OCI-LY1 (cell line): ENCODE measurements around the gene CPSF4.
"Not testable (repeated sequence)": the region's sequence is repeated elsewhere in the genome, so short reads cannot be mapped to it uniquely, and the experiment has no call there.

Experiments used
- H2AFZ ChIP-seq: fragments of 200-600 bp; sonication (generic), shearing (Covaris generic); 2 replicates; pipeline ENCODE4 v1.6.0; 2014; ENCODE audit warnings: antibody characterized with exemption, mild to moderate bottlenecking, low read length
- H3F3A ChIP-seq: fragments of 200-600 bp; sonication (generic), shearing (Covaris generic); 2 replicates; pipeline ENCODE4 v1.6.0; 2014; ENCODE audit warnings: mild to moderate bottlenecking, antibody characterized with exemption, low read length, moderate library complexity; ENCODE audit not compliant: insufficient read depth
- H3K27ac ChIP-seq: fragments of 200-600 bp; sonication (generic); 2 replicates; pipeline ENCODE4 v1.5.1; 2014; ENCODE audit warnings: low read length, mixed run types, mild to moderate bottlenecking, low read depth; ENCODE audit not compliant: poor library complexity, severe bottlenecking
- H3K27me3 ChIP-seq: fragments of 200-600 bp; sonication (generic); 2 replicates; pipeline ENCODE4 v1.6.0; 2014; ENCODE audit warnings: antibody characterized with exemption, mild to moderate bottlenecking, low read length, moderate library complexity; ENCODE audit not compliant: insufficient read depth
- H3K36me3 ChIP-seq: fragments of 200-600 bp; sonication (generic); 2 replicates; pipeline ENCODE4 v1.6.1; 2014; ENCODE audit warnings: mild to moderate bottlenecking, antibody characterized with exemption, low read length, moderate library complexity, mixed read lengths; ENCODE audit not compliant: insufficient read depth
- H3K4me1 ChIP-seq: fragments of 200-600 bp; sonication (generic); 2 replicates; pipeline ENCODE4 v1.5.1; 2014; ENCODE audit warnings: mild to moderate bottlenecking, low read length, moderate library complexity; ENCODE audit not compliant: insufficient read depth, severe bottlenecking
- H3K4me2 ChIP-seq: fragments of 200-600 bp; sonication (generic), shearing (Covaris generic); 2 replicates; pipeline ENCODE4 v1.6.1; 2014; ENCODE audit warnings: low read length
- H3K4me3 ChIP-seq: fragments of 200-600 bp; sonication (generic); 2 replicates; pipeline ENCODE4 v1.5.1; 2014; ENCODE audit warnings: low read length, low read depth, mild to moderate bottlenecking, mixed read lengths; ENCODE audit not compliant: poor library complexity, severe bottlenecking
- H3K79me2 ChIP-seq: fragments of 200-600 bp; shearing (Covaris generic); 2 replicates; pipeline ENCODE4 v1.6.1; 2016; ENCODE audit warnings: mixed run types, low read length, mixed read lengths; ENCODE audit not compliant: insufficient read depth
- H3K9ac ChIP-seq: fragments of 200-600 bp; sonication (generic), shearing (Covaris generic); 2 replicates; pipeline ENCODE4 v1.6.1; 2014; ENCODE audit warnings: mild to moderate bottlenecking, low read length, mixed read lengths
- H3K9me2 ChIP-seq: fragments of 200-600 bp; sonication (generic), shearing (Covaris generic); 2 replicates; pipeline ENCODE4 v1.6.1; 2014; ENCODE audit warnings: low read depth, mild to moderate bottlenecking, low read length, mixed read lengths
- H3K9me3 ChIP-seq: fragments of 200-600 bp; shearing (Covaris generic); 2 replicates; pipeline ENCODE4 v1.6.1; 2014; ENCODE audit warnings: low read length, mixed read lengths
- H4K20me1 ChIP-seq: fragments of 200-600 bp; sonication (generic), shearing (Covaris generic); 2 replicates; pipeline ENCODE4 v1.6.0; 2016; ENCODE audit warnings: mild to moderate bottlenecking, low read length; ENCODE audit not compliant: insufficient read depth
- CTCF ChIP-seq: fragments of 200-600 bp; sonication (generic), shearing (Covaris generic); IDR thresholded peaks from 2 replicates; pipeline ENCODE4 v1.5.1; 2017; ENCODE audit warnings: mild to moderate bottlenecking, antibody characterized with exemption, low read length, moderate library complexity, mixed read lengths
- EZH2 ChIP-seq: fragments of 200-600 bp; sonication (generic), shearing (Covaris generic); IDR thresholded peaks from 2 replicates; pipeline ENCODE4 v1.8.0; 2017; ENCODE audit warnings: borderline replicate concordance, mixed run types, mild to moderate bottlenecking, antibody characterized with exemption, low read length, moderate library complexity, mixed read lengths

The CPSF4 gene

GRCh38 chr7:99410635-99411034 lies 28.1 kb upstream of the CPSF4 start:
- Histone ChIP-seq H3K4me2 (peak overlapping the region; percentile 6; the same call in 1 of the 2 replicates), H3K27me3 (no peaks in the 10 kb centered on the region), H4K20me1 (no peaks in the 10 kb centered on the region), H3K4me3 (no peak overlapping the region), H3K27ac (no peak overlapping the region), H3K9ac (no peak overlapping the region), H3K36me3 (peaks cover 49% of the 10 kb centered on the region), H3K9me2 (no peaks in the 10 kb centered on the region), H3F3A (no peaks in the 10 kb centered on the region), H2AFZ (no peak overlapping the region), H3K79me2 (peaks cover 50% of the 10 kb centered on the region), H3K9me3 (no peaks in the 10 kb centered on the region), H3K4me1 (peaks cover 32% of the 10 kb centered on the region)
- no peak for TF ChIP-seq CTCF
- no peak for TF ChIP-seq EZH2

DNA sequence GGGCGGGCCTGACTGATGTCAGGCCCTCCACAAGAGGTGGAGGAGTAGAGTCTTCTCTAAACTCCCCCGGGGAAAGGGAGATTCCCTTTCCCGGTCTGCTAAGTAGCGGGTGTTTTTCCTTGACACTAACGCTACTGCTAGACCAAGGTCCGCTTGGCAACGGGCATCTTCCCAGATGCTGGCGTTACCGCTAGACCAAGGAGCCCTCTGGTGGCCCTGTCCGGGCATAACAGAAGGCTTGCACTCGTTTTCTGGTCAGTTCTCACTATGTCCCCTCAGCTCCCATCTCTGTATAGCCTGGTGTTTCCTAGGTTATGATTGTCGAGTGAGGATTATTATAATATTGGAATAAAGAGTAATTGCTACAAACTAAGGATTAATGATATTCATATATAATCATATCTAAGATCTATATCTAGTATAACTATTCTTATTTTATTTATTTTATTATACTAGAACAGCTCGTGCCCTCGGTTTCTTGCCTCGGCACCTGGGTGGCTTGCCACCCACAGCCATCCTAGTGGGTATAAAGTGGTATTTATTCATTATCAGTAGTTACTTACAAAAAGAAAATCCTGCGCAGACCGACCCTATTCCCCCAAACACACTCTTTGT lies 23.1 kb upstream of the CPSF4 start:
- H3K36me3 ChIP-seq: peaks cover 90% of the 10 kb centered on the region
- H3K4me2 ChIP-seq, H3K79me2 ChIP-seq, H3K27me3 ChIP-seq, H4K20me1 ChIP-seq, H2AFZ ChIP-seq, H3K4me1 ChIP-seq, H3K27ac ChIP-seq, H3K9me2 ChIP-seq, H3K9me3 ChIP-seq, H3K4me3 ChIP-seq, H3F3A ChIP-seq, H3K9ac ChIP-seq: not testable (repeated sequence)
- peak; percentile 67 for TF ChIP-seq CTCF

DNA sequence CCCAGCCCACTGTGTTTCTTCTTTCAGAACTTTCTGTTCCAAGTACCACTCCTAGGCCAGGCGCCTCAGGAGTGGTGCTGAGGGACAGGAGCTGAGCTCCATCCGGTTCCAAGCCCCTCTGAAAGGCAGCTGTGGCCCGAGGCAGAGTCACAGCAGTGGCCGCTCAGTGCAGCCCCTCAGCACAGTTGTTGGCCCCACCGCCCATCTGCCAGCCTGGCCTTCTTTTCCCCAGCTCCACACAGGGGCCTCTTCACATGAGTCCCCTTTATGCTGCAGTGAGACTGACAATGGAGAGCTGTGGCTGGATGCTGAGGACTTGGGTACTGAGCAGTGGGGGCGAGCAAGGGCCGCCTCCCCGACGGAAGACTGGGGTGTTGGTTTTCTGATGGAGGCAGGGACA lies 20.5 kb upstream of the CPSF4 start:
- Histone ChIP-seq H3K9me2 (no peaks in the 10 kb centered on the region), H3K79me2 (no peaks in the 10 kb centered on the region), H3K9me3 (no peaks in the 10 kb centered on the region), H3K4me3 (no peak overlapping the region), H4K20me1 (no peaks in the 10 kb centered on the region), H3K27ac (no peak overlapping the region), H2AFZ (no peak overlapping the region), H3K36me3 (peaks cover 93% of the 10 kb centered on the region), H3K4me2 (no peak overlapping the region), H3K4me1 (no peaks in the 10 kb centered on the region), H3K9ac (no peak overlapping the region), H3F3A (no peaks in the 10 kb centered on the region), H3K27me3 (no peaks in the 10 kb centered on the region)
- no peak for TF ChIP-seq CTCF
- TF ChIP-seq EZH2: no peak
